Liver (tissue), 9 donors: ENCODE results near the gene INPP5B. TPM values are rescaled to one million over a fixed set of nuclear protein-coding genes. Genes with fewer than 3 reads are reported as not detected.

Experiments used
- DNase-seq: peaks from one replicate; pipeline ENCODE4 v3.0.0-alpha.2; 2017; ENCODE audit warnings: low spot score
- H3K27ac ChIP-seq, 2 donors: one replicate each; pipeline ENCODE4 v1.7.0; 2013; ENCODE audit warnings: inconsistent platforms in 2 of 2, low read length in 2 of 2, control low read depth in 1 of 2, low read depth in 1 of 2, mild to moderate bottlenecking in 1 of 2
- H3K27me3 ChIP-seq, 4 donors: one replicate each; pipeline versions ENCODE4 v1.6.1 to v1.7.0; 2013; ENCODE audit warnings: low read length in 3 of 4, inconsistent platforms in 1 of 4, mild to moderate bottlenecking in 1 of 4, moderate library complexity in 1 of 4; ENCODE audit not compliant: control insufficient read depth in 4 of 4, insufficient read depth in 4 of 4
- H3K36me3 ChIP-seq, 4 donors: one replicate each; pipeline versions ENCODE4 v1.6.1 to v1.7.0; 2013; ENCODE audit warnings: low read length in 3 of 4, mild to moderate bottlenecking in 3 of 4, low read depth in 1 of 4, moderate library complexity in 1 of 4; ENCODE audit not compliant: control insufficient read depth in 4 of 4, insufficient read depth in 3 of 4
- H3K4me1 ChIP-seq, 4 donors: one replicate each; pipeline versions ENCODE4 v1.6.1 to v1.7.0; 2013; ENCODE audit warnings: low read length in 3 of 4, mild to moderate bottlenecking in 3 of 4, moderate library complexity in 1 of 4; ENCODE audit not compliant: control insufficient read depth in 4 of 4, insufficient read depth in 4 of 4
- H3K4me3 ChIP-seq, 3 donors: one replicate each; pipeline versions ENCODE4 v1.6.1 to v1.7.0; 2013; ENCODE audit warnings: low read length in 3 of 3, control low read depth in 1 of 3, low read depth in 1 of 3, mild to moderate bottlenecking in 1 of 3
- H3K9ac ChIP-seq, 2 donors: one replicate each; pipeline ENCODE4 v1.7.0; 2013; ENCODE audit warnings: low read length in 2 of 2, mild to moderate bottlenecking in 2 of 2, moderate library complexity in 2 of 2, control low read depth in 1 of 2, low read depth in 1 of 2
- H3K9me3 ChIP-seq, 4 donors: one replicate each; pipeline versions ENCODE4 v1.6.1 to v1.7.0; 2013; ENCODE audit warnings: low read length in 3 of 4; ENCODE audit not compliant: control insufficient read depth in 4 of 4
- EGR1 ChIP-seq, 2 donors: IDR thresholded peaks; 2 replicates each; pipeline ENCODE4 v1.6.1; 2016 to 2018; ENCODE audit warnings: antibody characterized with exemption in 2 of 2, low read depth in 2 of 2
- FOXA1 ChIP-seq: IDR thresholded peaks from 2 replicates; pipeline ENCODE4 v1.6.1; 2016; ENCODE audit warnings: antibody characterized with exemption
- FOXA2 ChIP-seq: IDR thresholded peaks from 2 replicates; pipeline ENCODE4 v1.6.1; 2016; ENCODE audit warnings: antibody characterized with exemption
- GABPA ChIP-seq, 2 donors: IDR thresholded peaks in 1 of 2; conservative IDR thresholded peaks in 1 of 2; 2 replicates each; pipeline ENCODE4 v1.6.1; 2016; ENCODE audit warnings: antibody characterized with exemption in 2 of 2, mild to moderate bottlenecking in 1 of 2, moderate library complexity in 1 of 2
- HNF4A ChIP-seq, 2 donors: conservative IDR thresholded peaks; 2 replicates each; pipeline ENCODE4 v1.6.1; 2016; ENCODE audit warnings: antibody characterized with exemption in 2 of 2, mild to moderate bottlenecking in 2 of 2
- HNF4G ChIP-seq: IDR thresholded peaks from 2 replicates; pipeline ENCODE4 v1.6.1; 2016; ENCODE audit warnings: antibody characterized with exemption
- JUND ChIP-seq, 2 donors: IDR thresholded peaks; 2 replicates each; pipeline ENCODE4 v1.6.1; 2016; ENCODE audit warnings: antibody characterized with exemption in 2 of 2
- NR2F2 ChIP-seq: IDR thresholded peaks from 2 replicates; pipeline ENCODE4 v1.6.1; 2016; ENCODE audit warnings: antibody characterized with exemption
- RAD21 ChIP-seq, 2 donors: IDR thresholded peaks; 2 replicates each; pipeline ENCODE4 v1.6.1; 2016; ENCODE audit warnings: antibody characterized with exemption in 2 of 2, mild to moderate bottlenecking in 2 of 2
- RXRA ChIP-seq, 2 donors: IDR thresholded peaks; 2 replicates each; pipeline ENCODE4 v1.6.1; 2017 to 2018; ENCODE audit warnings: antibody characterized with exemption in 2 of 2, mild to moderate bottlenecking in 1 of 2
- SP1 ChIP-seq: IDR thresholded peaks from 2 replicates; pipeline ENCODE4 v1.6.1; 2018; ENCODE audit warnings: antibody characterized with exemption, mild to moderate bottlenecking
- TAF1 ChIP-seq: conservative IDR thresholded peaks from 2 replicates; pipeline ENCODE4 v1.6.1; 2016; ENCODE audit warnings: antibody characterized with exemption, mild to moderate bottlenecking
- WGBS: extraction: QIAGEN DNeasy Blood & Tissue Kit; methylation state at CpG from one replicate; pipeline ENCODE4 v1.1.7; 2013; 5-methylcytosine and 5-hydroxymethylcytosine counted together
- polyA plus RNA-seq, 2 donors: library from polyadenylated mRNA; stranded (reverse) in 1 of 2; unstranded in 1 of 2; fragments of 200-250 nt in 1 of 2; fragments of >200 nt in 1 of 2; fragmentation: Nextera tagmentation in 1 of 2; extraction: Ambion mirVana in 1 of 2; gene quantifications; one replicate each; pipeline versions ENCODE4 v1.2.1 to v1.2.3, GENCODE V29; 2013 to 2015
- total RNA-seq, 2 donors: library from RNA; depleted of rRNA; stranded (reverse); fragments of >200 nt; gene quantifications; one replicate each; pipeline ENCODE4 v1.2.3, GENCODE V29; 2014
- TF ChIP-seq, protein P1 (sequence below): IDR thresholded peaks from 2 replicates; pipeline ENCODE4 v1.6.1; 2016; ENCODE audit warnings: antibody characterized with exemption
- TF ChIP-seq, protein P2 (sequence below): IDR thresholded peaks from 2 replicates; pipeline ENCODE4 v1.6.1; 2016; ENCODE audit warnings: antibody characterized with exemption
- TF ChIP-seq, protein P3 (sequence below): IDR thresholded peaks from 2 replicates; pipeline ENCODE4 v1.6.1; 2016; ENCODE audit warnings: antibody characterized with exemption, mild to moderate bottlenecking
- TF ChIP-seq, protein P4 (sequence below): fragments of 150-350 bp; IDR thresholded peaks from 2 replicates; pipeline ENCODE4 v1.5.1; 2017; ENCODE audit warnings: improper control_type of control experiment, low read depth, low read length; ENCODE audit not compliant: missing input control
- TF ChIP-seq, protein P5 (sequence below): IDR thresholded peaks from 2 replicates; pipeline ENCODE4 v1.6.1; 2016; ENCODE audit warnings: antibody characterized with exemption
- donor health status: healthy.
- donor health status: healthy.
- donor health status: healthy.
- donor health status: healthy.
- donor health status: healthy.

Gene INPP5B
- total and polyA plus RNA-seq, 4 donors, result 5.0 to 30.9 (median 13.6) TPM

DNA sequence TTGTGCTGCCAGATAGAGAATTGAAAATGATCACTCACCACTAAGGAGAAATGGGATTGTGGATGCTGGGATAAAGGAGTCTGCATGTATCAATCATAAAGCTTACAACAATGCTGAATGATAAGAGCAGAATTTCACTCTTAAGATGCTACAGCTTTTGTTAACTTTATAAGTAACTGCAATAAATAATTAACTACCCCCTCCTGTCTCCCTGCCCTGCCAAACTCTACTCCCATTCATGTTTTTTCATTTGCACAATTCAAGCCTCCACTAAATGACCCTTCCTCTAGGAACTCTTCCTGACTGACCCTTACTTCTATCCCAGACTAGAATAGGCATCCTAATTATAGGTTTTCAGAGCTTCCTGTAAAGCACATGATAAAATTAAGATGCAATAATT is 102.3 kb downstream of the INPP5B start:
- Histone ChIP-seq H3K27me3 (no peaks in the 10 kb centered on the region), H3K9ac (no peak overlapping the region), H3K36me3 (peaks cover 2 to 7% (median 5%) of the 10 kb centered on the region in 4 donors), H3K27ac (no peak overlapping the region), H3K4me3 (no peak overlapping the region), H3K9me3 (no peaks in the 10 kb centered on the region), H3K4me1 (peaks cover 0 to 17% (median 4%) of the 10 kb centered on the region in 4 donors)
- TF ChIP-seq, protein P1, sequence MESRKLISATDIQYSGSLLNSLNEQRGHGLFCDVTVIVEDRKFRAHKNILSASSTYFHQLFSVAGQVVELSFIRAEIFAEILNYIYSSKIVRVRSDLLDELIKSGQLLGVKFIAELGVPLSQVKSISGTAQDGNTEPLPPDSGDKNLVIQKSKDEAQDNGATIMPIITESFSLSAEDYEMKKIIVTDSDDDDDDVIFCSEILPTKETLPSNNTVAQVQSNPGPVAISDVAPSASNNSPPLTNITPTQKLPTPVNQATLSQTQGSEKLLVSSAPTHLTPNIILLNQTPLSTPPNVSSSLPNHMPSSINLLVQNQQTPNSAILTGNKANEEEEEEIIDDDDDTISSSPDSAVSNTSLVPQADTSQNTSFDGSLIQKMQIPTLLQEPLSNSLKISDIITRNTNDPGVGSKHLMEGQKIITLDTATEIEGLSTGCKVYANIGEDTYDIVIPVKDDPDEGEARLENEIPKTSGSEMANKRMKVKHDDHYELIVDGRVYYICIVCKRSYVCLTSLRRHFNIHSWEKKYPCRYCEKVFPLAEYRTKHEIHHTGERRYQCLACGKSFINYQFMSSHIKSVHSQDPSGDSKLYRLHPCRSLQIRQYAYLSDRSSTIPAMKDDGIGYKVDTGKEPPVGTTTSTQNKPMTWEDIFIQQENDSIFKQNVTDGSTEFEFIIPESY, result no peak
- TF ChIP-seq FOXA1 (no peak), JUND (IDR thresholded peaks at IDR 0.05) (no peak), EGR1 (IDR thresholded peaks at IDR 0.05; ENCODE audit: low read depth in 2 of 2) (no peak), HNF4G (no peak), SP1 (no peak), FOXA2 (no peak), HNF4A (conservative IDR thresholded peaks at IDR 0.05) (no peak), GABPA (IDR thresholded peaks at IDR 0.05 in 1 of 2, conservative IDR thresholded peaks at IDR 0.05 in 1 of 2) (no peak), TAF1 (no peak), RXRA (IDR thresholded peaks at IDR 0.05) (no peak), NR2F2 (no peak)
- TF ChIP-seq, protein P2, sequence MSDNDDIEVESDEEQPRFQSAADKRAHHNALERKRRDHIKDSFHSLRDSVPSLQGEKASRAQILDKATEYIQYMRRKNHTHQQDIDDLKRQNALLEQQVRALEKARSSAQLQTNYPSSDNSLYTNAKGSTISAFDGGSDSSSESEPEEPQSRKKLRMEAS, result no peak
- TF ChIP-seq, protein P3, sequence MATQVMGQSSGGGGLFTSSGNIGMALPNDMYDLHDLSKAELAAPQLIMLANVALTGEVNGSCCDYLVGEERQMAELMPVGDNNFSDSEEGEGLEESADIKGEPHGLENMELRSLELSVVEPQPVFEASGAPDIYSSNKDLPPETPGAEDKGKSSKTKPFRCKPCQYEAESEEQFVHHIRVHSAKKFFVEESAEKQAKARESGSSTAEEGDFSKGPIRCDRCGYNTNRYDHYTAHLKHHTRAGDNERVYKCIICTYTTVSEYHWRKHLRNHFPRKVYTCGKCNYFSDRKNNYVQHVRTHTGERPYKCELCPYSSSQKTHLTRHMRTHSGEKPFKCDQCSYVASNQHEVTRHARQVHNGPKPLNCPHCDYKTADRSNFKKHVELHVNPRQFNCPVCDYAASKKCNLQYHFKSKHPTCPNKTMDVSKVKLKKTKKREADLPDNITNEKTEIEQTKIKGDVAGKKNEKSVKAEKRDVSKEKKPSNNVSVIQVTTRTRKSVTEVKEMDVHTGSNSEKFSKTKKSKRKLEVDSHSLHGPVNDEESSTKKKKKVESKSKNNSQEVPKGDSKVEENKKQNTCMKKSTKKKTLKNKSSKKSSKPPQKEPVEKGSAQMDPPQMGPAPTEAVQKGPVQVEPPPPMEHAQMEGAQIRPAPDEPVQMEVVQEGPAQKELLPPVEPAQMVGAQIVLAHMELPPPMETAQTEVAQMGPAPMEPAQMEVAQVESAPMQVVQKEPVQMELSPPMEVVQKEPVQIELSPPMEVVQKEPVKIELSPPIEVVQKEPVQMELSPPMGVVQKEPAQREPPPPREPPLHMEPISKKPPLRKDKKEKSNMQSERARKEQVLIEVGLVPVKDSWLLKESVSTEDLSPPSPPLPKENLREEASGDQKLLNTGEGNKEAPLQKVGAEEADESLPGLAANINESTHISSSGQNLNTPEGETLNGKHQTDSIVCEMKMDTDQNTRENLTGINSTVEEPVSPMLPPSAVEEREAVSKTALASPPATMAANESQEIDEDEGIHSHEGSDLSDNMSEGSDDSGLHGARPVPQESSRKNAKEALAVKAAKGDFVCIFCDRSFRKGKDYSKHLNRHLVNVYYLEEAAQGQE, result no peak
- DNase-seq, result no peak

DNA sequence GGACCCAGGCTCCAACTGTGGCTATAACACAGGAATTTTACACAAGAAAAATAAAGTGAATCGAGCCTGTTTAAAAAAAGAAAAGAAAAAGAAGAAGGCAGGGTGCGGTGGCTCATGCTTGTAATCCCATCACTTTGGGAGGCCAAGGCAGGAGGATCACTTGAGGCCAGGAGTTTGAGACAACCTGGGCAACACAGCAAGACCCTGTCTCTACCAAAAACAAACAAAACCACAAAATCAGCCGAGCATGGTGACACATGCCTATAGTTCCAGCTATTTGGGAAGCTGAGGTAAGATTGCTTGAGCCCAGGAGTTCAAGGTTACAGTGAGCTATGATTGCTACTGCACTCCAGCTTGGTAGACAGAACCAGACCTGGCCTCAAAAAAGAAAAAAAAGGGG is 105.2 kb downstream of the INPP5B start:
- H3K36me3 ChIP-seq, result peaks cover 9 to 24% (median 15%) of the 10 kb centered on the region in 4 donors
- H3K27ac ChIP-seq, result no peak overlapping the region
- H3K4me1 ChIP-seq, result peaks cover 0 to 13% (median 4%) of the 10 kb centered on the region in 4 donors
- WGBS, result 93% methylated on average over 3 of the region's 3 CpGs
- DNase-seq, result no peak
- no peak overlapping the region for H3K9ac ChIP-seq
- no peaks in the 10 kb centered on the region for H3K27me3 ChIP-seq
- no peaks in the 10 kb centered on the region for H3K9me3 ChIP-seq
- TF ChIP-seq, protein P4, sequence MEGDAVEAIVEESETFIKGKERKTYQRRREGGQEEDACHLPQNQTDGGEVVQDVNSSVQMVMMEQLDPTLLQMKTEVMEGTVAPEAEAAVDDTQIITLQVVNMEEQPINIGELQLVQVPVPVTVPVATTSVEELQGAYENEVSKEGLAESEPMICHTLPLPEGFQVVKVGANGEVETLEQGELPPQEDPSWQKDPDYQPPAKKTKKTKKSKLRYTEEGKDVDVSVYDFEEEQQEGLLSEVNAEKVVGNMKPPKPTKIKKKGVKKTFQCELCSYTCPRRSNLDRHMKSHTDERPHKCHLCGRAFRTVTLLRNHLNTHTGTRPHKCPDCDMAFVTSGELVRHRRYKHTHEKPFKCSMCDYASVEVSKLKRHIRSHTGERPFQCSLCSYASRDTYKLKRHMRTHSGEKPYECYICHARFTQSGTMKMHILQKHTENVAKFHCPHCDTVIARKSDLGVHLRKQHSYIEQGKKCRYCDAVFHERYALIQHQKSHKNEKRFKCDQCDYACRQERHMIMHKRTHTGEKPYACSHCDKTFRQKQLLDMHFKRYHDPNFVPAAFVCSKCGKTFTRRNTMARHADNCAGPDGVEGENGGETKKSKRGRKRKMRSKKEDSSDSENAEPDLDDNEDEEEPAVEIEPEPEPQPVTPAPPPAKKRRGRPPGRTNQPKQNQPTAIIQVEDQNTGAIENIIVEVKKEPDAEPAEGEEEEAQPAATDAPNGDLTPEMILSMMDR, result no peak
- TF ChIP-seq HNF4A (conservative IDR thresholded peaks at IDR 0.05) (no peak), HNF4G (no peak), RAD21 (IDR thresholded peaks at IDR 0.05) (no peak), JUND (IDR thresholded peaks at IDR 0.05) (no peak), GABPA (IDR thresholded peaks at IDR 0.05 in 1 of 2, conservative IDR thresholded peaks at IDR 0.05 in 1 of 2) (no peak)
- TF ChIP-seq, protein P1, result no peak
- TF ChIP-seq, protein P2, result no peak
- TF ChIP-seq, protein P5, sequence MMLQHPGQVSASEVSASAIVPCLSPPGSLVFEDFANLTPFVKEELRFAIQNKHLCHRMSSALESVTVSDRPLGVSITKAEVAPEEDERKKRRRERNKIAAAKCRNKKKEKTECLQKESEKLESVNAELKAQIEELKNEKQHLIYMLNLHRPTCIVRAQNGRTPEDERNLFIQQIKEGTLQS, result no peak
- H3K4me3 ChIP-seq, result no peak overlapping the region
